Neuronal stem cell (in vitro differentiated cells): ENCODE data around the gene RAB11FIP4.

Source experiments
- DNase-seq: peaks from one replicate; pipeline ENCODE4 v3.0.0-alpha.2; 2013; ENCODE audit warnings: low spot score
- H2AFZ ChIP-seq: one replicate; pipeline ENCODE4 v1.6.1; 2013; ENCODE audit warnings: mild to moderate bottlenecking, low read length, inconsistent platforms
- H2AK5ac ChIP-seq: 2 replicates; pipeline ENCODE4 v1.6.1; 2013; ENCODE audit warnings: low read depth, mild to moderate bottlenecking, inconsistent platforms, low read length, moderate library complexity, mixed read lengths
- H2BK120ac ChIP-seq: 2 replicates; pipeline ENCODE4 v1.6.1; 2013; ENCODE audit warnings: low read depth, mild to moderate bottlenecking, inconsistent platforms, low read length, moderate library complexity, mixed read lengths
- H2BK12ac ChIP-seq: one replicate; pipeline ENCODE4 v1.6.1; 2013; ENCODE audit warnings: low read length, inconsistent platforms
- H2BK15ac ChIP-seq: 2 replicates; pipeline ENCODE4 v1.6.1; 2013; ENCODE audit warnings: mild to moderate bottlenecking, low read length, inconsistent platforms, mixed read lengths
- H2BK5ac ChIP-seq: one replicate; pipeline ENCODE4 v1.6.1; 2013; ENCODE audit warnings: inconsistent platforms, mild to moderate bottlenecking, low read length, moderate library complexity
- H3K14ac ChIP-seq: one replicate; pipeline ENCODE4 v1.6.1; 2013; ENCODE audit warnings: low read length, inconsistent platforms
- H3K18ac ChIP-seq: 2 replicates; pipeline ENCODE4 v1.6.1; 2013; ENCODE audit warnings: low read length, inconsistent platforms
- H3K23ac ChIP-seq: 2 replicates; pipeline ENCODE4 v1.6.1; 2013; ENCODE audit warnings: low read depth, mild to moderate bottlenecking, mixed read lengths, low read length, inconsistent platforms; ENCODE audit not compliant: poor library complexity
- H3K27ac ChIP-seq: replicated peaks from 3 replicates; pipeline ENCODE4 v1.5.1; 2013; ENCODE audit warnings: low read length, inconsistent platforms
- H3K27me3 ChIP-seq, 3 experiments: 2 replicates each; pipeline ENCODE4 v1.6.1; 2013; ENCODE audit warnings: low read length in 3 of 3, mild to moderate bottlenecking in 2 of 3, inconsistent platforms in 1 of 3, low read depth in 1 of 3, mixed read lengths in 1 of 3, moderate library complexity in 1 of 3; ENCODE audit not compliant: control insufficient read depth in 3 of 3, insufficient read depth in 3 of 3
- H3K36me3 ChIP-seq, 2 donors: replicated peaks in 1 of 2; 2 replicates each; pipeline ENCODE4 v1.6.1; 2013; ENCODE audit warnings: low read length in 2 of 2; ENCODE audit not compliant: control insufficient read depth in 2 of 2, insufficient read depth in 2 of 2
- H3K4ac ChIP-seq: 2 replicates; pipeline ENCODE4 v1.6.1; 2013; ENCODE audit warnings: inconsistent platforms, mild to moderate bottlenecking, low read length, moderate library complexity
- H3K4me1 ChIP-seq, 2 donors: 1 replicate in 1 of 2; 2 replicates in 1 of 2; pipeline ENCODE4 v1.6.1; 2013; ENCODE audit warnings: low read length in 2 of 2, low read depth in 1 of 2; ENCODE audit not compliant: control insufficient read depth in 2 of 2, insufficient read depth in 1 of 2
- H3K4me2 ChIP-seq: one replicate; pipeline ENCODE4 v1.6.1; 2013; ENCODE audit warnings: mild to moderate bottlenecking, low read length, inconsistent platforms; ENCODE audit not compliant: insufficient read depth, poor library complexity, severe bottlenecking
- H3K4me3 ChIP-seq, 2 donors: 2 replicates each; pipeline ENCODE4 v1.5.1; 2013; ENCODE audit warnings: low read length in 2 of 2, mild to moderate bottlenecking in 2 of 2, inconsistent platforms in 1 of 2, moderate library complexity in 1 of 2
- H3K79me1 ChIP-seq: one replicate; pipeline ENCODE4 v1.6.1; 2013; ENCODE audit warnings: low read depth, mild to moderate bottlenecking, inconsistent platforms, low read length, moderate library complexity
- H3K9ac ChIP-seq: one replicate; pipeline ENCODE4 v1.6.1; 2013; ENCODE audit warnings: mild to moderate bottlenecking, low read depth, low read length, inconsistent platforms; ENCODE audit not compliant: poor library complexity
- H3K9me3 ChIP-seq, 2 donors: replicated peaks in 1 of 2; 2 replicates each; pipeline versions ENCODE3 to v1.6.1; 2013; ENCODE audit warnings: low read length in 2 of 2, mild to moderate bottlenecking in 2 of 2, inconsistent platforms in 1 of 2, low read depth in 1 of 2, mixed read lengths in 1 of 2, moderate library complexity in 1 of 2; ENCODE audit not compliant: control insufficient read depth in 2 of 2, insufficient read depth in 1 of 2
- H4K8ac ChIP-seq: one replicate; pipeline ENCODE4 v1.6.1; 2013; ENCODE audit warnings: low read depth, mild to moderate bottlenecking, inconsistent platforms, low read length, moderate library complexity
- H4K91ac ChIP-seq: one replicate; pipeline ENCODE4 v1.6.1; 2013; ENCODE audit warnings: low read length, low read depth, mild to moderate bottlenecking, inconsistent platforms; ENCODE audit not compliant: poor library complexity
- whole genome bisulfite sequencing, 2 donors: extraction: QIAGEN DNeasy Blood & Tissue Kit; methylation state at CpG; one replicate each; pipeline ENCODE4 v1.1.7; 2013; ENCODE audit warnings: missing lambda C conversion rate in 2 of 2, mixed read lengths in 1 of 2; ENCODE audit not compliant: insufficient read length in 2 of 2, insufficient replicate concordance in 1 of 2; ENCODE audit errors: extremely low coverage in 2 of 2; 5-methylcytosine and 5-hydroxymethylcytosine counted together

Gene RAB11FIP4

DNA sequence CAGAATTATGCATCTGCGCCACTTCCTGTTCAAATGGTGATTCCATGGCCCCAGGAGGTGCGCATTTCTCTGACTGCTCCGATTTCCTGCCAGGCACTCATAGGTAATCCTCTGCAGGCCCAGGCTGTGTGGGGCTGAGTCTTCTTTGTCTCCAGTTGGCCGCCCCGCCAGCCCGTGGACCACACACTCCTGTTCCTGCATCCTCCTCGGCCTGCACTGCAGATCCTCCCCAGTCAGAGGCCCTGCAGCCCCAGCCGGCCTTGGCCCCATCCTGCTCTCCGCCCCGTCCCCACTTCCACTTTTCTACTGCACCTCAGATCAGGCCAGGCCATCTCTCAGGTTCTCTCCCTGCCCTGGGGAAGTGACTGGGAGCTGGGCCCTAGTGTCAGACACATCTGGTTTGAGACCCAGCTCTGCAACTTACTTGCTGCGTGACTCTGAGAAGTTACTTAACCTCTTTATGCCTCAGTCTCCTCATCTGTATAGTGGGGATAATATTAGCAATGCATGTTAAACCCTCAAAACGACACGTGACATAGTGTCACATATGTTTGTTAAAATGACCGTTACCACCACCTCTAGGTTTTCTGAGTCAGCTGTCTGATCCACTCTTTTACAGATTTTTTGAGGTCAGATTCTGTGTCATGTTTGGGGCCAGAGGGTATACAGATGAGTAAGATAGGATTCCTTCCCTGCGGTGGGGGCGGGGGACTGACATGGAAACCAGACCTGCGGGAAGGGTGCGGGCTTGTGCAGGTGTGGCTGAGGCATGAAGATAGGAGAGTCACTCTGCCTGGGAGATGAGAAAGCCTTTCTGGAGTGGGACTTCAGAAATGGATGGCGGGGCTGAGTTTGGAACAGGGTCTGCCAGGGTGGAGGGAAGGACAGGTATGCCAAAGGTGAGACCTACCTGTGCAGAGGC lies 12.8 kb downstream of the RAB11FIP4 start:
- Histone ChIP-seq H3K14ac (peak overlapping the region; percentile 79), H4K8ac (peak overlapping the region; percentile 78), H4K91ac (no peak overlapping the region), H3K4ac (no peak overlapping the region), H3K27ac (no peak overlapping the region), H2BK5ac (no peak overlapping the region), H2BK12ac (no peak overlapping the region), H3K4me1 (peaks cover 0 to 4% of the 10 kb centered on the region in 2 donors), H2BK15ac (no peak overlapping the region), H3K4me2 (no peak overlapping the region), H2AFZ (no peak overlapping the region), H3K9ac (no peak overlapping the region), H3K79me1 (peaks cover 2% of the 10 kb centered on the region), H2AK5ac (no peak overlapping the region), H3K36me3 (no peaks in the 10 kb centered on the region), H3K9me3 (no peaks in the 10 kb centered on the region), H3K27me3 (peaks cover 0 to 6% (median 0%) of the 10 kb centered on the region in 3 experiments), H3K23ac (peak overlapping the region; percentile 71), H3K4me3 (no peak overlapping the region), H2BK120ac (no peak overlapping the region), H3K18ac (peak overlapping the region; percentile 63)
- DNase-seq: no peak
- no CpG with 5 or more reads among the region's 19 CpGs for WGBS, 2 donors

DNA sequence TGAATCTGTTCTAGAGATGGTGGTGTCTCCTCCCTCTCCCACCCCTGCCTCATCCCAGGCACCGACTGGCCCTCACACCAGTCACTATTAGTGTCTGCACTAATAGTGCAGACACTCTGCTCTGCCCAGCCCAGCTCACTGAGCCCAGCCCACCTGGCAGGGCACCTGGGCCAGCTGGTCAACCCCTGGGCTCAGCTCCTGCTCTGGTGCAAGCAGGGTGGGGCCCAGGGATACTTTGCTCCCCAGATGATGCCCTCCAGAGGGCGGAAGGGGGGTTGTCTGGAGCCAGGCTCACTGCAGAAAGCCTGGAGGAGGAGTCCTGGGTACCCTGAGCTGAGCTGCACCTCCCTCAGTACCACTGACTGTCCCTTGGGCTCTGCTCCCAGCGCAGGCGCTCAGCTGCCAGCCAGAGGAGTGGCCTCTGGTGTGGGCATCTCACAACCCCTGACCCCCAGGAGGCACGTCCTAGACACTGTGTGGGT lies 14.5 kb downstream of the RAB11FIP4 start:
- no peak overlapping the region for H2BK12ac ChIP-seq
- H2BK15ac ChIP-seq: no peak overlapping the region
- H4K91ac ChIP-seq: no peak overlapping the region
- no peak overlapping the region for H3K4me2 ChIP-seq
- H2BK120ac ChIP-seq: no peak overlapping the region
- H3K9ac ChIP-seq: no peak overlapping the region
- H3K4ac ChIP-seq: no peak overlapping the region
- H3K27me3 ChIP-seq: peaks cover 0 to 6% (median 0%) of the 10 kb centered on the region in 3 experiments
- H2AFZ ChIP-seq: no peak overlapping the region
- no peak overlapping the region for H3K27ac ChIP-seq
- H3K9me3 ChIP-seq: no peaks in the 10 kb centered on the region
- H2AK5ac ChIP-seq: no peak overlapping the region
- H3K4me1 ChIP-seq: peaks cover 1 to 4% of the 10 kb centered on the region in 2 donors
- H3K18ac ChIP-seq: peak overlapping the region; percentile 24
- H2BK5ac ChIP-seq: no peak overlapping the region
- H3K36me3 ChIP-seq: no peaks in the 10 kb centered on the region
- no peak overlapping the region for H3K14ac ChIP-seq
- no peak overlapping the region for H4K8ac ChIP-seq
- no peak overlapping the region for H3K4me3 ChIP-seq
- H3K23ac ChIP-seq: no peak overlapping the region
- no CpG with 5 or more reads among the region's 5 CpGs for WGBS, 2 donors
- H3K79me1 ChIP-seq: peaks cover 2% of the 10 kb centered on the region
- no peak for DNase-seq

DNA sequence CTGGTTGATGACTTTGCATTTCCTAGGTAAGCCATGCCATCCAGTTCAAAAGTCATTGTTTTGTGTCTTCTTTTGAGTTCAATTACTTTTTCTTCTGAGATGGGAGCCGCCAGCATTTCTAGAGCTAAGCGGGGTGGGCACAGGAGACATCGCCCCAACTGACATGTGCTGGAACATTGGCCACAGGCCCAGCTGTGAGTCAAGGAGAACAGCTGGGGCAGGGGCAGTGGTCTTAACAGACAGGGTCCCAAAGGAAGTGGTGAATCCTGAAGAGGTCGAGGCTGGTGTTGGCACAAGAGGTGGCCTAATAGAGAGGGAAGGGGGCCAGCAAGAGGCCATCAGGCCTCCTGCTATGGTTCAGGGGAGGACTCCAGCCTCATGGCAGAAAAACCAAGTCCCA lies 17.1 kb downstream of the RAB11FIP4 start:
- Histone ChIP-seq H2BK5ac (no peak overlapping the region), H3K18ac (peak overlapping the region; percentile 44), H2AK5ac (no peak overlapping the region), H4K8ac (no peak overlapping the region), H2BK15ac (no peak overlapping the region), H2BK12ac (no peak overlapping the region), H3K4me3 (no peak overlapping the region), H3K9ac (no peak overlapping the region), H4K91ac (no peak overlapping the region), H3K27me3 (peaks cover 0 to 11% (median 9%) of the 10 kb centered on the region in 3 experiments), H3K9me3 (no peaks in the 10 kb centered on the region), H2AFZ (no peak overlapping the region), H3K4me2 (no peak overlapping the region), H3K14ac (no peak overlapping the region), H3K4me1 (peaks cover 2 to 3% of the 10 kb centered on the region in 2 donors), H3K79me1 (peaks cover 2% of the 10 kb centered on the region), H3K36me3 (no peaks in the 10 kb centered on the region), H3K27ac (no peak overlapping the region), H2BK120ac (no peak overlapping the region), H3K23ac (no peak overlapping the region), H3K4ac (no peak overlapping the region)
- no CpG with 5 or more reads among the region's 4 CpGs for WGBS, 2 donors
- no peak for DNase-seq

DNA sequence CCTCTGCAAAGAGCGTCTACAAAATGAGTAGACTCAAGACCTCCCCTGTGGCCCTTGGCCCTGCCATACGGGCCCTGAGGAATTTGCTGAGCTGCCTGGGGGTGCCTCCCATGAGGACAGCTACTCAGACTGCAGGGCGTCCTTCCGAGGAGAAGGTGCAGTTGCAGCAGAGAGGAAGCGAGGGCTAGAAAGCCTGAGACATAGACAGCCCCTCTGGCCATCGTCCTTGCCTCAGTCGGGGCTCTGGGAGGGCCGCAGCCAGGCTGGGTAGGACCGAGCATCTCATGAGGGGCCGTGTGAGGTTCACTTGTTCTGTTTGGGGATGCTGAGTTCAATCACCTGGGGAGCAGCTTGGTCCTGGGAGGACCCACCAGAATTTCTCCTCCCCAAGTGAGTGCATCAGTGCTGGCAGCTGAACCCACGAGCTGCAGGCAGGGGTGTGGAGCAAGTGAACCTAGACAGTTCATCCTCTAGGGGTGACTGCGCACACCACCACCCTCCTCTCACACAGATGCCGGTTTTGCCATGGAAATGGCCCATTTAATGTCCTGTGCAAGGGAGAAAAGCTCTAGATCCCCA lies 20.3 kb downstream of the RAB11FIP4 start:
- no peak overlapping the region for H2AFZ ChIP-seq
- no peak overlapping the region for H3K4me3 ChIP-seq
- H3K14ac ChIP-seq: no peak overlapping the region
- no peak overlapping the region for H3K27ac ChIP-seq
- H3K9me3 ChIP-seq: no peaks in the 10 kb centered on the region
- H2BK5ac ChIP-seq: no peak overlapping the region
- H3K27me3 ChIP-seq: peaks cover 0 to 12% (median 6%) of the 10 kb centered on the region in 3 experiments
- DNase-seq: no peak
- no peaks in the 10 kb centered on the region for H3K79me1 ChIP-seq
- H2AK5ac ChIP-seq: no peak overlapping the region
- peak overlapping the region; percentile 87 for H3K23ac ChIP-seq
- no CpG with 5 or more reads among the region's 13 CpGs for WGBS, 2 donors
- no peak overlapping the region for H3K4me2 ChIP-seq
- H2BK120ac ChIP-seq: no peak overlapping the region
- peak overlapping the region; percentile 54 for H3K18ac ChIP-seq
- peaks cover 21 to 28% of the 10 kb centered on the region in 2 donors for H3K4me1 ChIP-seq
- no peak overlapping the region for H3K9ac ChIP-seq
- no peak overlapping the region for H2BK15ac ChIP-seq
- H3K4ac ChIP-seq: no peak overlapping the region
- no peak overlapping the region for H4K91ac ChIP-seq
- no peaks in the 10 kb centered on the region for H3K36me3 ChIP-seq
- H4K8ac ChIP-seq: no peak overlapping the region
- H2BK12ac ChIP-seq: no peak overlapping the region
